ENCODE data around the gene DSCAM. TPM values are rescaled to one million over a fixed set of nuclear protein-coding genes. Genes with fewer than 3 reads are reported as not detected.

Gene DSCAM
- total and polyA plus RNA-seq, 2 experiments from 2014 or later: 0.07 TPM; not detected in 1

DNA sequence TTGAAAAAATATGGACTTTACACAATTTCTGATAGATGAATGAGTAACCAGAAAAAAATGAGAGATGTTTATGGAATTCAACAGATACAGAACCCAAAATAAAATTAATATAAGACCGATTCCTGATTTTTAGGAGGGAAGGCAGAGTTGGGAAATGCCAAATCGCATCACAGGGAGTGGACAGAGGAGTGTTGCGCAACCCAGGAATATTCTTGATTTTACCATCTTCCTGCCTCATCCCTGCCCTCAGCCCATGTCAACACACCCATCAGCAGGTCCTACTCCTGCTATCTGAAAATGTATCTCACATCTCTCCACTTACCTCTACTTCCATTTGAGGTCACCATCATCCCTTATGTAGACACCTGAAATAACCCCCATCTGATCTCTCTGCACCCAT lies 221.0 kb downstream of the DSCAM start:
- H3K4me3 Mint-ChIP-seq: no peak overlapping the region
- Histone ChIP-seq H3K27ac (ENCODE audit: low read depth) (no peak overlapping the region), H3K36me3 (ENCODE audit: insufficient read depth) (no peaks in the 10 kb centered on the region; the same call in 1 of the 2 replicates), H3K4me2 (no peak overlapping the region), H3K79me2 (replicated peaks; ENCODE audit: insufficient read depth) (no peaks in the 10 kb centered on the region), H3K9me2 (ENCODE audit: insufficient read depth) (no peaks in the 10 kb centered on the region; the same call in 1 of the 2 replicates), H3F3A (replicated peaks; ENCODE audit: low read depth) (no peaks in the 10 kb centered on the region), H2AFZ (no peak overlapping the region), H3K27me3 (ENCODE audit: insufficient read depth) (no peaks in the 10 kb centered on the region), H3K4me3 (no peak overlapping the region), H4K20me1 (replicated peaks; ENCODE audit: insufficient read depth) (no peaks in the 10 kb centered on the region), H3K4me1 (ENCODE audit: insufficient read depth) (peaks cover 12% of the 10 kb centered on the region)
- H3K4me1 Mint-ChIP-seq: peaks cover 24% of the 10 kb centered on the region; the same call in 2 of the 3 replicates
- peaks cover 5% of the 10 kb centered on the region for H3K36me3 Mint-ChIP-seq (ENCODE audit: low read depth)
- H3K27me3 Mint-ChIP-seq (ENCODE audit: insufficient read depth, low read depth, poor library complexity): peaks cover 8% of the 10 kb centered on the region
- DNase-seq (ENCODE audit: low spot score) (no peak), ATAC-seq (no peak)
- H3K9me3 Mint-ChIP-seq: peaks cover 82% of the 10 kb centered on the region
- TF ChIP-seq CREB1 (CRISPR knock-in tag; IDR thresholded peaks at IDR 0.05; ENCODE audit: low read depth) (no peak), EZH2 (IDR thresholded peaks at IDR 0.05; ENCODE audit: low read depth, unreplicated experiment) (no peak), NANOG (IDR thresholded peaks at IDR 0.05; ENCODE audit: borderline replicate concordance) (no peak), JUNB (IDR thresholded peaks at IDR 0.05; ENCODE audit: unreplicated experiment) (no peak), STAT1 (IDR thresholded peaks at IDR 0.05; ENCODE audit: unreplicated experiment) (no peak), ZNF331 (CRISPR knock-in tag; IDR thresholded peaks at IDR 0.05; ENCODE audit: low read depth) (no peak), EZH2phosphoT487 (IDR thresholded peaks at IDR 0.05; ENCODE audit: unreplicated experiment) (no peak), POLR2AphosphoS5 (IDR thresholded peaks at IDR 0.05; ENCODE audit: low read depth) (no peak), ZNF114 (CRISPR knock-in tag; IDR thresholded peaks at IDR 0.05) (no peak)
- TF ChIP-seq, protein P1, sequence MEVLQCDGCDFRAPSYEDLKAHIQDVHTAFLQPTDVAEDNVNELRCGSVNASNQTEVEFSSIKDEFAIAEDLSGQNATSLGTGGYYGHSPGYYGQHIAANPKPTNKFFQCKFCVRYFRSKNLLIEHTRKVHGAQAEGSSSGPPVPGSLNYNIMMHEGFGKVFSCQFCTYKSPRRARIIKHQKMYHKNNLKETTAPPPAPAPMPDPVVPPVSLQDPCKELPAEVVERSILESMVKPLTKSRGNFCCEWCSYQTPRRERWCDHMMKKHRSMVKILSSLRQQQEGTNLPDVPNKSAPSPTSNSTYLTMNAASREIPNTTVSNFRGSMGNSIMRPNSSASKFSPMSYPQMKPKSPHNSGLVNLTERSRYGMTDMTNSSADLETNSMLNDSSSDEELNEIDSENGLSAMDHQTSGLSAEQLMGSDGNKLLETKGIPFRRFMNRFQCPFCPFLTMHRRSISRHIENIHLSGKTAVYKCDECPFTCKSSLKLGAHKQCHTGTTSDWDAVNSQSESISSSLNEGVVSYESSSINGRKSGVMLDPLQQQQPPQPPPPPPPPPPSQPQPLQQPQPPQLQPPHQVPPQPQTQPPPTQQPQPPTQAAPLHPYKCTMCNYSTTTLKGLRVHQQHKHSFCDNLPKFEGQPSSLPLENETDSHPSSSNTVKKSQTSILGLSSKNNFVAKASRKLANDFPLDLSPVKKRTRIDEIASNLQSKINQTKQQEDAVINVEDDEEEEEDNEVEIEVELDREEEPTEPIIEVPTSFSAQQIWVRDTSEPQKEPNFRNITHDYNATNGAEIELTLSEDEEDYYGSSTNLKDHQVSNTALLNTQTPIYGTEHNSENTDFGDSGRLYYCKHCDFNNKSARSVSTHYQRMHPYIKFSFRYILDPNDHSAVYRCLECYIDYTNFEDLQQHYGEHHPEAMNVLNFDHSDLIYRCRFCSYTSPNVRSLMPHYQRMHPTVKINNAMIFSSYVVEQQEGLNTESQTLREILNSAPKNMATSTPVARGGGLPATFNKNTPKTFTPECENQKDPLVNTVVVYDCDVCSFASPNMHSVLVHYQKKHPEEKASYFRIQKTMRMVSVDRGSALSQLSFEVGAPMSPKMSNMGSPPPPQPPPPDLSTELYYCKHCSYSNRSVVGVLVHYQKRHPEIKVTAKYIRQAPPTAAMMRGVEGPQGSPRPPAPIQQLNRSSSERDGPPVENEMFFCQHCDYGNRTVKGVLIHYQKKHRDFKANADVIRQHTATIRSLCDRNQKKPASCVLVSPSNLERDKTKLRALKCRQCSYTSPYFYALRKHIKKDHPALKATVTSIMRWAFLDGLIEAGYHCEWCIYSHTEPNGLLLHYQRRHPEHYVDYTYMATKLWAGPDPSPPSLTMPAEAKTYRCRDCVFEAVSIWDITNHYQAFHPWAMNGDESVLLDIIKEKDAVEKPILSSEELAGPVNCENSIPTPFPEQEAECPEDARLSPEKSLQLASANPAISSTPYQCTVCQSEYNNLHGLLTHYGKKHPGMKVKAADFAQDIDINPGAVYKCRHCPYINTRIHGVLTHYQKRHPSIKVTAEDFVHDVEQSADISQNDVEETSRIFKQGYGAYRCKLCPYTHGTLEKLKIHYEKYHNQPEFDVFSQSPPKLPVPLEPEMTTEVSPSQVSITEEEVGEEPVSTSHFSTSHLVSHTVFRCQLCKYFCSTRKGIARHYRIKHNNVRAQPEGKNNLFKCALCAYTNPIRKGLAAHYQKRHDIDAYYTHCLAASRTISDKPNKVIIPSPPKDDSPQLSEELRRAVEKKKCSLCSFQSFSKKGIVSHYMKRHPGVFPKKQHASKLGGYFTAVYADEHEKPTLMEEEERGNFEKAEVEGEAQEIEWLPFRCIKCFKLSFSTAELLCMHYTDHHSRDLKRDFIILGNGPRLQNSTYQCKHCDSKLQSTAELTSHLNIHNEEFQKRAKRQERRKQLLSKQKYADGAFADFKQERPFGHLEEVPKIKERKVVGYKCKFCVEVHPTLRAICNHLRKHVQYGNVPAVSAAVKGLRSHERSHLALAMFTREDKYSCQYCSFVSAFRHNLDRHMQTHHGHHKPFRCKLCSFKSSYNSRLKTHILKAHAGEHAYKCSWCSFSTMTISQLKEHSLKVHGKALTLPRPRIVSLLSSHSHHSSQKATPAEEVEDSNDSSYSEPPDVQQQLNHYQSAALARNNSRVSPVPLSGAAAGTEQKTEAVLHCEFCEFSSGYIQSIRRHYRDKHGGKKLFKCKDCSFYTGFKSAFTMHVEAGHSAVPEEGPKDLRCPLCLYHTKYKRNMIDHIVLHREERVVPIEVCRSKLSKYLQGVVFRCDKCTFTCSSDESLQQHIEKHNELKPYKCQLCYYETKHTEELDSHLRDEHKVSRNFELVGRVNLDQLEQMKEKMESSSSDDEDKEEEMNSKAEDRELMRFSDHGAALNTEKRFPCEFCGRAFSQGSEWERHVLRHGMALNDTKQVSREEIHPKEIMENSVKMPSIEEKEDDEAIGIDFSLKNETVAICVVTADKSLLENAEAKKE (CRISPR knock-in tag; IDR thresholded peaks at IDR 0.05): no peak
- TF ChIP-seq, protein P2, sequence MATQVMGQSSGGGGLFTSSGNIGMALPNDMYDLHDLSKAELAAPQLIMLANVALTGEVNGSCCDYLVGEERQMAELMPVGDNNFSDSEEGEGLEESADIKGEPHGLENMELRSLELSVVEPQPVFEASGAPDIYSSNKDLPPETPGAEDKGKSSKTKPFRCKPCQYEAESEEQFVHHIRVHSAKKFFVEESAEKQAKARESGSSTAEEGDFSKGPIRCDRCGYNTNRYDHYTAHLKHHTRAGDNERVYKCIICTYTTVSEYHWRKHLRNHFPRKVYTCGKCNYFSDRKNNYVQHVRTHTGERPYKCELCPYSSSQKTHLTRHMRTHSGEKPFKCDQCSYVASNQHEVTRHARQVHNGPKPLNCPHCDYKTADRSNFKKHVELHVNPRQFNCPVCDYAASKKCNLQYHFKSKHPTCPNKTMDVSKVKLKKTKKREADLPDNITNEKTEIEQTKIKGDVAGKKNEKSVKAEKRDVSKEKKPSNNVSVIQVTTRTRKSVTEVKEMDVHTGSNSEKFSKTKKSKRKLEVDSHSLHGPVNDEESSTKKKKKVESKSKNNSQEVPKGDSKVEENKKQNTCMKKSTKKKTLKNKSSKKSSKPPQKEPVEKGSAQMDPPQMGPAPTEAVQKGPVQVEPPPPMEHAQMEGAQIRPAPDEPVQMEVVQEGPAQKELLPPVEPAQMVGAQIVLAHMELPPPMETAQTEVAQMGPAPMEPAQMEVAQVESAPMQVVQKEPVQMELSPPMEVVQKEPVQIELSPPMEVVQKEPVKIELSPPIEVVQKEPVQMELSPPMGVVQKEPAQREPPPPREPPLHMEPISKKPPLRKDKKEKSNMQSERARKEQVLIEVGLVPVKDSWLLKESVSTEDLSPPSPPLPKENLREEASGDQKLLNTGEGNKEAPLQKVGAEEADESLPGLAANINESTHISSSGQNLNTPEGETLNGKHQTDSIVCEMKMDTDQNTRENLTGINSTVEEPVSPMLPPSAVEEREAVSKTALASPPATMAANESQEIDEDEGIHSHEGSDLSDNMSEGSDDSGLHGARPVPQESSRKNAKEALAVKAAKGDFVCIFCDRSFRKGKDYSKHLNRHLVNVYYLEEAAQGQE (IDR thresholded peaks at IDR 0.05; ENCODE audit: unreplicated experiment): no peak
- TF ChIP-seq, protein P3, sequence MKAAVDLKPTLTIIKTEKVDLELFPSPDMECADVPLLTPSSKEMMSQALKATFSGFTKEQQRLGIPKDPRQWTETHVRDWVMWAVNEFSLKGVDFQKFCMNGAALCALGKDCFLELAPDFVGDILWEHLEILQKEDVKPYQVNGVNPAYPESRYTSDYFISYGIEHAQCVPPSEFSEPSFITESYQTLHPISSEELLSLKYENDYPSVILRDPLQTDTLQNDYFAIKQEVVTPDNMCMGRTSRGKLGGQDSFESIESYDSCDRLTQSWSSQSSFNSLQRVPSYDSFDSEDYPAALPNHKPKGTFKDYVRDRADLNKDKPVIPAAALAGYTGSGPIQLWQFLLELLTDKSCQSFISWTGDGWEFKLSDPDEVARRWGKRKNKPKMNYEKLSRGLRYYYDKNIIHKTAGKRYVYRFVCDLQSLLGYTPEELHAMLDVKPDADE (IDR thresholded peaks at IDR 0.05): no peak
- TF ChIP-seq, protein P4, sequence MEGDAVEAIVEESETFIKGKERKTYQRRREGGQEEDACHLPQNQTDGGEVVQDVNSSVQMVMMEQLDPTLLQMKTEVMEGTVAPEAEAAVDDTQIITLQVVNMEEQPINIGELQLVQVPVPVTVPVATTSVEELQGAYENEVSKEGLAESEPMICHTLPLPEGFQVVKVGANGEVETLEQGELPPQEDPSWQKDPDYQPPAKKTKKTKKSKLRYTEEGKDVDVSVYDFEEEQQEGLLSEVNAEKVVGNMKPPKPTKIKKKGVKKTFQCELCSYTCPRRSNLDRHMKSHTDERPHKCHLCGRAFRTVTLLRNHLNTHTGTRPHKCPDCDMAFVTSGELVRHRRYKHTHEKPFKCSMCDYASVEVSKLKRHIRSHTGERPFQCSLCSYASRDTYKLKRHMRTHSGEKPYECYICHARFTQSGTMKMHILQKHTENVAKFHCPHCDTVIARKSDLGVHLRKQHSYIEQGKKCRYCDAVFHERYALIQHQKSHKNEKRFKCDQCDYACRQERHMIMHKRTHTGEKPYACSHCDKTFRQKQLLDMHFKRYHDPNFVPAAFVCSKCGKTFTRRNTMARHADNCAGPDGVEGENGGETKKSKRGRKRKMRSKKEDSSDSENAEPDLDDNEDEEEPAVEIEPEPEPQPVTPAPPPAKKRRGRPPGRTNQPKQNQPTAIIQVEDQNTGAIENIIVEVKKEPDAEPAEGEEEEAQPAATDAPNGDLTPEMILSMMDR (conservative IDR thresholded peaks at IDR 0.05; ENCODE audit: low read depth in 2 of 2): no peak
- H3K27ac Mint-ChIP-seq: no peak overlapping the region

All from GM23338 (cell line).